HG02798 (cell line): ENCODE results near the gene PAX5.
"Not testable (repeated sequence)": the region's sequence is repeated elsewhere in the genome, so short reads cannot be mapped to it uniquely, and the experiment has no call there.

Experiments used
- ATAC-seq: cut with Tn5 transposase; IDR thresholded peaks from one replicate; pipeline ENCODE4 v1.9.1; 2021; ENCODE audit warnings: mild to moderate bottlenecking; ENCODE audit not compliant: unreplicated experiment, poor library complexity

Gene PAX5

DNA sequence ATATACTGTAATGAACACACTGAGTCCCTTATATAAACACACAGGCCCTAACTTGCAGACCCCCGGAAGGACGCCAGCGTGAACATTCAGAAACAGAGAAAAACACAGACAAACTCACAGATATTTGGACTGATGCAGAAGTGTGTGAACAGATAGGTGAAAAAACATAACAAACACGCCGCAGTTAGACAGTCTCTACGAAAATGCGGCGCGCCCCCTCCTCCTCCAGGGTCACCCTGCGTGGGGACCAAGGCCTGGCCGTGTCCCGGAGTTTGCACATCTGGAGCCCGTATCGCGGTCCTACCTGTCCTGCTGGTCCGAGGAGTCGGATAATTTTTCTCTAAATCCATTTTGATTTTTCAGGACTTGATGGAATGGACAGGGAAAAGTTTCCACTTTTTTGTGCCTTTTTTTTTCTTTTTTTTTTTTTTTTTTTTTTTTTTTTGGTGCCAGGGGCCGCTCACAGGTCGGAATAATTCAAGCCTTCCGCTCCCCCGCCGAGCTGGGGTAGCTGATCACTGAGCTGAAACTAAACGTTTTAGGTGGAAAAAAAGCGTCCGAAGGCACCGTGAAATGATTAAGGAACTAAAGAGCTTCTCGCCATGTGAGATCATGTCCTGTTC lies at the start of gene PAX5:
Gene PAX5 (minus strand): TSS at position 587 of the 623 bp plus-strand sequence. CDS start 237 bp downstream, at position 350.
- ATAC-seq, result no peak

DNA sequence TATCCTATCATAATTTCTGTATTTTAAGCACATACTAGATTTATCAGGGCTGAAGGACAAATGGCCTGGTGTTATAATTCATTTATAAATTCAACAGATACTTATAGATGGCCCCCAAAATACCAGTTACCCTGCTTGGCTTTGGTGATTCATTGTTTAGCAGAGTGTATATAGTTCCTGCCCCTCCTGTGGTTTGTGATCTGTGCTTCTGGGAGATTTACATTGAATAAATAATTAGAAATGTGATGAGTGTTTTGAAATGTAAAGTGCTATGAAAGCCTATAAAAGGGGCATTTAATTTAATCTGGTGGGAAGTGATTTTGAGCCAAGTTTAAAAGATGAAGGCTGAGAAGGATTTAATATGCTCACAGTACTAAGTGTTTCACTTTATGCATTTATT lies 49.6 kb upstream of the PAX5 start:
- ATAC-seq, result no peak

DNA sequence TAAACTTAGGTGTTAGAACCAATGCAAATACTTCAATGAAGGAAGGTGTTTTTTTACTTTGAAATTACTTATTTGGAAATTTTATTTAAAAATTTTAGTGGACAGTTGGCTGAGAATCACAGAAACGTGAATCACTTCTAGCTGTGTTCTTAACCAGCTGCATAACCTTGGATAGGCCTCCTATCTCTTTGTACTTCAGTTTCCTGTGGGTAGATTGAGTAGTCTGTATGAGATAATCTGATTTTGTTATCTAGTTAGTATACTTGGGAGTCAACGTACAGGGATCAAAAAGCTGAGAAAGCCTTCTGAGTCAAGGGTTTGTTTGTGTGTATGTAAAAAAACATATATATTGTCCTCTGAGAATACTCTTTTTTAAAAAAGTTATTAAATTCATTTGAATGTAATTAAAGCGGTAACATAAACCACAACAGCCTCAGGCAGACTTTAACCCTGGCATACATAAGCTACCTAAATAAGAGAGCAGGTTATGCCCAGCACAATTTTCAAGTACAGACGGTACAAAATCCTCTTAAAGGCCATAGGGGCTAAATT lies 48.2 kb upstream of the PAX5 start:
- ATAC-seq, result no peak

GRCh38 chr9:37081507-37081906 lies 47.4 kb upstream of the PAX5 start:
- not testable (repeated sequence) for ATAC-seq

GRCh38 chr9:37080165-37080628 lies 46.1 kb upstream of the PAX5 start:
- peak; percentile 8 for ATAC-seq

DNA sequence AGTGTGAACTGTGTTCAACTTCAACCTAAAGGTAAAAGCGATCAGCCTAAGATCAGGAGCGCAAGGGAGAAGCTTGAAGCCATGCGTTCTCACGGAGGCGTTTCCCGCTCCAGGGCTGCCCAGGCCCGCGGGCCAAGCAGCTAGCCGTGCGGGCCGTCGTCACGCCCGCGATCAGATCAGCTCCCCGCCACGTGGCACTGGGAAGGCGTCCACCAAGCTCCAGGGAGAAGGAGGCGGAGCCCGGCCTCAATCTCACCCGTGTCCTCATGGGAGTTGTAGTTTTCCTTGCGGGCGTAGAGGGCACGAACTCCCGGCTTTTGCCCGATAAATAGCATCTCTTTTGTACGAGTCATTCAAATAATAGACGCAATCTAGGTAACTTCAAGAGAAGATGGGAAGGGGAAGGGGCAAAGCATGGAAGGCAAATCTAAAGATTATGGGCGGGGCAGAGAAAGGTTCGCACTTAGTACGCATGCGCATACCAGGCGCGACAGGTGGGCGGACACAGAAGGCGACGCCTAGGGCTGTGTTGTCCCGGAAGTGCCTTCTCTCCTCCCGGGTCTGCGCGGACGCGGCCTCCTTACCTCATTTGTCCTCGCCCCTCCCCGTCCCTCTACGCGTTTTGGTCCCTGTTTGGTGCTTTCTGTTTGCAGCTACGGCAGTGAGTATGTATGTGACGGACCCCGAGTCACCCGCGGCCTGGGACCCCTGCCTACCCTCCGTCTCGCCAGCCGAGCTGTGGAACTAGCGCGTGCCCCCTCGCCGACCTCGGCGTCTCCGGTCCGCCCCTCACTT lies 45.5 kb upstream of the PAX5 start:
- ATAC-seq, result peak; percentile 93

GRCh38 chr9:37074790-37075189 lies 40.7 kb upstream of the PAX5 start:
- not testable (repeated sequence) for ATAC-seq

GRCh38 chr9:37066139-37066725 lies 32.2 kb upstream of the PAX5 start:
- peak; percentile 42 for ATAC-seq

DNA sequence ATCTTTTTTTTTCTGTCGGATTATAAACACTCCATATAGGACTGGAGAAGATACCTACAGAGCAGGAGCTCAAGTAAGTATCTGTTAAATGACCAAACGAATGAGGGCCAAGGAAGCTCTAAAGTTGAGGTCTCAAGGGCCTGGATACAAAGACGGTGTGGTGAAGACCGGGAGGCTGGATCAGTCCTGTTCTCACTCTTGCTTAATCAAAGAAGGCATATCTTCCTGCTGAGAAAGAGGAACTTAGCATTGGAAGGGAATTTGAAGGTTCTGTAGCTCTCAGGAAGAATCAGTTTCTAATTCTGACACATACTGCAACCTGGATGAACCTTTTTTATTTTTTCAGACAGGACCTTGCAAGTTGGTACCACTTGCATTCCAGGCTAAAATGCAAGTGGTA lies 28.3 kb upstream of the PAX5 start:
- no peak for ATAC-seq

DNA sequence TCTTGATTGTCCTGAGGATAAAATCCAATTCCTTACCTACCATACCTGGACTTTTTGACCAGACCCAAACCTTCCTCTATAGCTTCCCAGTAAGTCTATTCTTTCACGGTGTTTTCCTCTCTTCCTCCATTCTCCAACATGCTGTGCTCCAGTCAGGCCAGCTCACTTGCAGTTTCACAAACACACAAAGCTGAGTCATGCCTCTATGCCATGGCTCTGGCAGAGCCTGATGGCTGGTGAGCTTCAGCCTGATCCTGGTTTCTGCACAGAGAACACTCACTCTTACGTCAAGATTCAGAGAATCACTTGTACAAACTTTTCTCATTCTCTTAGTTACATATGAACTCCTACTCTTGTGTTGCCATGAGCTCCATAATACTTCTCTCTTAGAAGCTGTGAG lies 27.7 kb upstream of the PAX5 start:
- no peak for ATAC-seq

- ATAC-seq, result no peak
Observed at GRCh38 chr9:37060833-37061232, 26.8 kb upstream of the PAX5 start.

- ATAC-seq, result no peak
Observed at GRCh38 chr9:37056046-37056920, 22.2 kb upstream of the PAX5 start.

- ATAC-seq, result not testable (repeated sequence)
Observed at GRCh38 chr9:37054363-37054720, 20.3 kb upstream of the PAX5 start.

DNA sequence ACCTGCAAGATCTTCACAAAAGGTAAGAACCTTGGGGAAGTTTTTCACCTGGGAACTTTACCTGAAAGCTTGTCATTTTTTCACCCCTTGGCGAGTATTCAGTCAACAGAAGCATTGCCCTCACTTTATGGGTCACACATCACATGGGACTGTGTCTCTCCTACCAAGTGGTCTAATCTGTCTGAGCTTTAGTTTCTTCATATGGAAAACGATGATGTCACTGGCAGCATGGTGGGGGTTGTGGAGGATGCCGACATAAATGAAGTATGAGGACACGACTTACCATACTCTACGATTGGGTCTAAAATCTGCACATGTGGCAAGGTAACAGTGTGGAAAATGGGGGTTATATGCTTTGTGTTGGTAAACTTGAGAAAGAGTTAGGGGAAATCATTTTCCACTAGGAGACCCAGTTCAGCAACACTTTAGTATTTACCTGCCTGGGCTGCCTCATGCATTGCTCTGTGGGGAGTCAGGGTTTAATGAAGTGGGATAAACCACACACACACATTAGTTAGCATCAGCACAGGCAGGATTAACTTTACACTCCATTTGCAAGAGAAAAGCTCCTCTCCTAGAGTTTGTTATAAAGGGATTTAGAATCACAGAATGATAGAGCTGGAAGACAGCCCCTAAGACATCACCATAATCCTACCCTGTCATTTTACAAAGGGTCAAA lies 19.8 kb upstream of the PAX5 start:
- no peak for ATAC-seq

GRCh38 chr9:37046683-37047082 lies 12.6 kb upstream of the PAX5 start:
- no peak for ATAC-seq

DNA sequence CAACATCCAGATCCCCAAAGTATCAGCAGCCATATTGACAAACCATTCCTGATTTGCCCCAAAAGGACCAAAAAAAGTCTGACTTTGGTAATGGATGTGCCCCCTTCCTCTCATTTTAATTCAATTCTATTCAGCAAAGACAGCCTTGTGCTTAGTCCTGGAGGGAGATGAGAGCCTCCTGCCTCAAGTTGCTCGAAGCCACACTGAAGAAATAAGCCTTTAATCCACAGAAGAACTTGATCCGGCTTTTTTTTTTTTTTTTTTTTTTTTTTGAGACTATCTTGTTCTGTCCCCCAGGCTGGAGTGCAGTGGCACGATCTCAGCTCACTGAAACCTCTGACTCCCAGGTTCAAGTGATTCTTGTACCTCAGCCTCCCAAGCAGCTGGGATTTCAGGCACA lies 8.4 kb upstream of the PAX5 start:
- no peak for ATAC-seq

GRCh38 chr9:37040508-37041127 lies 6.5 kb upstream of the PAX5 start:
- ATAC-seq, result no peak

DNA sequence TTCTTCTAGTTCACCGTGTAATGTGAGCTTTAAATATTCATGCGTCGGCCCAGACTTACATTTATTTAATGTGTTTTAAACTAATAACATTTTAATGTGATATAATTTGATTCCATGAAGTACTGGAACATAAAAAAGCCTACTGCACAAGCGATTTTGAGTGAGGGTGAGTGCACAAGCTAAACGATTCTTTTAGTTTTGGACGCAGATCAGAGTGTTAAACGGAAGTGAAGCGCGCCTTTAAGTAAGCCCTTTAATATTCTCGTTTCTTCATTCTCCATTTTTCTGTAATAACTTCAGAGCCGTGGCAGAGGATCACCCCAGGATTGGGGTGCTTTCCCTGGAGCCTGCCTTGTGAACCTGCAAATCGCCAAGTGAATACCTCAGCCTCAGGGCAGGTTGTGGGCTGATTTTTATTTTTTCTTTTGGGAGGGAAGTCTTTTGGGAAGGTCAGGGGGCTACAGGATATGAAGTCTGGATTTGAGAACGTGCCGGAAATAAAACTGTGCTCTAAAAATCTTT lies 4.9 kb upstream of the PAX5 start:
- no peak for ATAC-seq

DNA sequence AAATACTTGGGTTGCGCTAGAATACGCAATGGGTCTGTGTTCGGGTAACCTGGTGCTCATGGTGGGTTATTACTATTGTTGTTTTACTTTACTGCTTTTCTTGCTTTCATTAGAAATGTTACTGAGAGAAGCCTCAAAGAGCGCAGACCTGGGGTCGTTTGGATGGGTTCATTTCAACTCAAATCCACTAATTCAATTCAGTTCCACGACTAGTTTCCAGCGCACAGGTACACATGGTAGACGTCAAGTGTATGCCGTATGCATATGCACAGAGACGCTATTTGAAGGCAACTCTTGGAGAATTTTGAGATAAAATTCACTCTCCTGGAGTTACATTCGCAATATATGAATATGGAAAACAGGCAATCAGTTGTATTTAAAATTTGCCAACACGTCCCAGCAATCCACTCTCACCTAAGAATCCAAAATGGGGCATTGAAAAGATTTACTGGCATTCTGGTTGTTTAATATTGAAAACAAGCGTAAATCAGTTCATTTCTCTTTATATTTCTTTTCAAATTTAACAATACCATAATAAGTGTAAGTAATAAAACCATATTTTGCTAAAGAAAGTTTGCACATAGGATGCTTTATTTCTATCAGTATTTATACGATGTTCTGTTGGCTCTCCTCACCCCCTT lies 4.4 kb upstream of the PAX5 start:
- no peak for ATAC-seq
